Ovary (tissue), 9 donors: Measurements from ENCODE around the gene SNCAIP. TPM values are rescaled to one million over a fixed set of nuclear protein-coding genes. Genes with fewer than 3 reads are reported as not detected.
A peak's percentile ranks its signal among the peaks of the same experiment; 100 is the strongest.
"Not testable (repeated sequence)": the region's sequence is repeated elsewhere in the genome, so short reads cannot be mapped to it uniquely, and the experiment has no call there.

Experiments
- DNase-seq, 5 donors: peaks; one replicate each; pipeline ENCODE4 v3.0.0-alpha.2; 2019 to 2020
- H3K27ac ChIP-seq, 2 donors: fragments of 200-600 bp; one replicate each; pipeline versions ENCODE4 v1.5.1 to v1.8.0; 2019 to 2022
- H3K27me3 ChIP-seq: fragments of 200-600 bp; one replicate; pipeline ENCODE4 v1.8.0; 2022
- H3K36me3 ChIP-seq: fragments of 200-600 bp; sonication (generic); one replicate; pipeline ENCODE4 v1.5.1; 2019
- H3K4me1 ChIP-seq: one replicate; pipeline ENCODE4 v1.8.1; 2013; ENCODE audit warnings: mild to moderate bottlenecking, moderate library complexity; ENCODE audit not compliant: insufficient read depth
- H3K4me3 ChIP-seq: fragments of 200-600 bp; sonication (generic); one replicate; pipeline ENCODE4 v1.5.1; 2017
- H3K9me3 ChIP-seq, 2 donors: fragments of 200-600 bp in 1 of 2; sonication (generic) in 1 of 2; one replicate each; pipeline versions ENCODE4 v1.5.1 to v1.8.1; 2013 to 2019; ENCODE audit warnings: mild to moderate bottlenecking in 1 of 2, moderate library complexity in 1 of 2
- EP300 ChIP-seq: sonication (generic); formaldehyde crosslinking; IDR thresholded peaks from one replicate; pipeline ENCODE4 v1.6.1; 2017; ENCODE audit warnings: antibody characterized with exemption
- POLR2A ChIP-seq: fragments of 450-650 bp; IDR thresholded peaks from one replicate; pipeline ENCODE4 v1.6.1; 2017; ENCODE audit warnings: antibody characterized with exemption, mild to moderate bottlenecking, moderate library complexity
- WGBS, 3 donors: extraction: QIAGEN DNeasy Blood & Tissue Kit in 1 of 3; methylation state at CpG; one replicate each; pipeline versions ENCODE4 v1.1.5 to v1.1.7; 2013 to 2017; 5-methylcytosine and 5-hydroxymethylcytosine counted together
- intact Hi-C, 4 donors: fragments of 100-400 bp; cut with DNase I; formaldehyde crosslinking; loops; one replicate each; pipeline versions ENCODE4 v1.11.0 to v1.15.1; 2022 to 2023
- polyA plus RNA-seq, 2 donors: library from polyadenylated mRNA; stranded (reverse); fragments of 200-250 nt in 1 of 2; fragments of 350-450 nt in 1 of 2; fragmentation: Illumina TruSeq in 1 of 2; extraction: RNeasy Lipid Tissue Mini Kit (QIAGEN cat#74804) in 1 of 2; gene quantifications; one replicate each; pipeline ENCODE4 v1.2.3, GENCODE V29; 2013 to 2014
- total RNA-seq, 7 donors: library from RNA; depleted of rRNA in 2 of 7; stranded (reverse); fragments of >200 nt in 2 of 7; fragmentation: NEBNext Ultra II Directional in 3 of 7; extraction: Animal tissue kit (Norgen Biotek cat#: 25700) in 3 of 7; gene quantifications; one replicate each; pipeline versions ENCODE4 v1.1.0 to v1.2.4, GENCODE V29; 2016 to 2023
- TF ChIP-seq, protein P1 (sequence below), 3 donors: fragments of 450-650 bp in 2 of 3; fragments of 200-600 bp in 1 of 3; IDR thresholded peaks; one replicate each; pipeline versions ENCODE4 v1.5.1 to v1.8.0; 2016 to 2022; ENCODE audit warnings: antibody characterized with exemption in 3 of 3, mild to moderate bottlenecking in 1 of 3
- donor health status: DM: no; HTN: no; CAD: no; lungs with moderate emphysema.
- donor health status: DM: no; HTN: no; CAD: no.
- donor health status: Bipolar disorder and iron deficiency.
- donor health status: DM: yes; HTN: yes; CAD: no.
- donor health status: DM: no; HTN: no; CAD: no.
- donor health status: DM: yes; HTN: yes; CAD: no.

The SNCAIP gene
- total and polyA plus RNA-seq, 9 donors = 20.4 to 92.5 (median 46.9) TPM

- intact Hi-C loops = no loop called here
- no peak for TF ChIP-seq POLR2A
- TF ChIP-seq EP300 = no peak
- TF ChIP-seq, protein P1, sequence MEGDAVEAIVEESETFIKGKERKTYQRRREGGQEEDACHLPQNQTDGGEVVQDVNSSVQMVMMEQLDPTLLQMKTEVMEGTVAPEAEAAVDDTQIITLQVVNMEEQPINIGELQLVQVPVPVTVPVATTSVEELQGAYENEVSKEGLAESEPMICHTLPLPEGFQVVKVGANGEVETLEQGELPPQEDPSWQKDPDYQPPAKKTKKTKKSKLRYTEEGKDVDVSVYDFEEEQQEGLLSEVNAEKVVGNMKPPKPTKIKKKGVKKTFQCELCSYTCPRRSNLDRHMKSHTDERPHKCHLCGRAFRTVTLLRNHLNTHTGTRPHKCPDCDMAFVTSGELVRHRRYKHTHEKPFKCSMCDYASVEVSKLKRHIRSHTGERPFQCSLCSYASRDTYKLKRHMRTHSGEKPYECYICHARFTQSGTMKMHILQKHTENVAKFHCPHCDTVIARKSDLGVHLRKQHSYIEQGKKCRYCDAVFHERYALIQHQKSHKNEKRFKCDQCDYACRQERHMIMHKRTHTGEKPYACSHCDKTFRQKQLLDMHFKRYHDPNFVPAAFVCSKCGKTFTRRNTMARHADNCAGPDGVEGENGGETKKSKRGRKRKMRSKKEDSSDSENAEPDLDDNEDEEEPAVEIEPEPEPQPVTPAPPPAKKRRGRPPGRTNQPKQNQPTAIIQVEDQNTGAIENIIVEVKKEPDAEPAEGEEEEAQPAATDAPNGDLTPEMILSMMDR (IDR thresholded peaks at IDR 0.05) = no peak
- Histone ChIP-seq H3K4me3 (no peak overlapping the region), H3K27ac (peak overlapping the region in 1 of 2 donors; percentile 40), H3K4me1 (peaks cover 16% of the 10 kb centered on the region), H3K9me3 (no peaks in the 10 kb centered on the region), H3K27me3 (no peaks in the 10 kb centered on the region), H3K36me3 (no peaks in the 10 kb centered on the region)
- DNase-seq = no peak
Measured at GRCh38 chr5:122376250-122376649, 64.2 kb downstream of the SNCAIP start.

GRCh38 chr5:122377026-122377425, 65.0 kb downstream of the SNCAIP start:
- 71 to 87% (median 73%) methylated on average over 1 of the region's 1 CpG for WGBS, 3 donors
- Histone ChIP-seq H3K36me3 (no peaks in the 10 kb centered on the region), H3K9me3 (no peaks in the 10 kb centered on the region), H3K4me1 (peaks cover 16% of the 10 kb centered on the region), H3K27me3 (no peaks in the 10 kb centered on the region), H3K27ac (peak overlapping the region in 1 of 2 donors; percentile 40), H3K4me3 (no peak overlapping the region)
- intact Hi-C loops = no loop called here
- no peak for DNase-seq
- TF ChIP-seq POLR2A = no peak
- no peak for TF ChIP-seq EP300
- TF ChIP-seq, protein P1 (IDR thresholded peaks at IDR 0.05) = no peak

GRCh38 chr5:122382938-122383337, 70.9 kb downstream of the SNCAIP start:
- DNase-seq, intact Hi-C loops, H3K36me3 ChIP-seq, H3K27ac ChIP-seq, H3K4me3 ChIP-seq, H3K27me3 ChIP-seq, H3K9me3 ChIP-seq: not testable (repeated sequence)
- WGBS, 3 donors = 93 to 98% (median 94%) methylated on average over 10 to 16 of the region's 16 CpGs
- H3K4me1 ChIP-seq = peaks cover 10% of the 10 kb centered on the region

- H3K4me1 ChIP-seq = peaks cover 10% of the 10 kb centered on the region
- 58 to 87% (median 82%) methylated on average over 5 of the region's 5 CpGs for WGBS, 3 donors
- H3K36me3 ChIP-seq = no peaks in the 10 kb centered on the region
- TF ChIP-seq POLR2A (no peak), EP300 (no peak)
- TF ChIP-seq, protein P1 (IDR thresholded peaks at IDR 0.05) = no peak
- intact Hi-C loops = no loop called here
- H3K27me3 ChIP-seq = no peaks in the 10 kb centered on the region
- no peak for DNase-seq
- no peaks in the 10 kb centered on the region for H3K9me3 ChIP-seq
- no peak overlapping the region for H3K27ac ChIP-seq
- H3K4me3 ChIP-seq = no peak overlapping the region
Measured at GRCh38 chr5:122384739-122385235, 72.8 kb downstream of the SNCAIP start.

GRCh38 chr5:122385286-122385685, 73.2 kb downstream of the SNCAIP start:
- DNase-seq = no peak
- no peaks in the 10 kb centered on the region for H3K36me3 ChIP-seq
- TF ChIP-seq POLR2A (no peak), EP300 (no peak)
- TF ChIP-seq, protein P1 (IDR thresholded peaks at IDR 0.05) = no peak
- H3K4me1 ChIP-seq = peaks cover 10% of the 10 kb centered on the region
- H3K4me3 ChIP-seq = no peak overlapping the region
- H3K9me3 ChIP-seq = no peaks in the 10 kb centered on the region
- intact Hi-C loops = no loop called here
- 72 to 91% (median 90%) methylated on average over 4 of the region's 4 CpGs for WGBS, 3 donors
- H3K27ac ChIP-seq = no peak overlapping the region
- H3K27me3 ChIP-seq = no peaks in the 10 kb centered on the region
